Activated CD4-positive, alpha-beta T cell treated with anti-CD3 and anti-CD28 coated beads, Interleukin-2, amount 50 U/mL, for 16 hours (primary cell): ENCODE results near the gene PATJ.
"Not testable (repeated sequence)": the region's sequence is repeated elsewhere in the genome, so short reads cannot be mapped to it uniquely, and the experiment has no call there.

Experiments
- DNase-seq: peaks from one replicate; pipeline ENCODE4 v3.0.0-alpha.2; 2020

PATJ gene

DNA sequence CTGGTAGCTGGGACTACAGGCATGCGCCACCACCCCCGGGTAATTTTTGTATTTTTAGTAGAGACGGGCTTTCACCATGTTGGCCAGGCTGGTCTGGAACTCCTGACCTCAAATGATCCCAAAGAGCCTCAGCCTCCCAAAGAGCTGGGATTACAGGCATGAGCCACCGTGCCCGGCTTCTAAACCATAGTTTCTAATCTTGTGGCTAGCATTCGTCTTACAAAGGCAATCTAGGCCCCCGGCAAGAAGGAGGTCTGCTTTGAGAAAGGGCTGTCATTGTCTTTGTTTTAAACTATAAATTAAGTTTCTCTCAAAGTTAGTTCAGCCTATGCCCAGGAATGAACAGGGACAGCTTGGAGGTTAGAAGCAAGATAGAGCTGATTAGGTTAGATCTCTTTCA is 442.1 kb downstream of the PATJ start:
- no peak for DNase-seq

DNA sequence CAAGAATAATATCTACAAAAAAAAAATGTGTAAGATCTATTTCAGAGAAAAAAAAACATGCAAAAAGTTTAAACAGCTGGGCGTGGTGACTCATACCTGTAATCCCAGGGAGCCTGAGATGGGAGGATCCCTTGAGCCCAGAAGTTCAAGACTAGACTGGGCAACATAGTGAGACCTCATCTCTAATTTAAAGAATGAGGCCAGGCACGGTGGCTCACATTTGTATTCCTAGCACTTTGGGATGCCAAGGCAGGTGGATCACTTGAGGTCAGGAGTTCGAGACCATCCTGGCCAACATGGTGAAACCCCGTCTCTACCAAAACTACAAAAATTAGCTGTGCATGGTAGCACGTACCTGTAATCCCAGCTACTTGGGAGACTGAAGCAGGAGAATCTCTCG is 443.0 kb downstream of the PATJ start:
- DNase-seq, result not testable (repeated sequence)

- no peak for DNase-seq
Measured at GRCh38 chr1:62185677-62186076, 443.4 kb downstream of the PATJ start.

DNA sequence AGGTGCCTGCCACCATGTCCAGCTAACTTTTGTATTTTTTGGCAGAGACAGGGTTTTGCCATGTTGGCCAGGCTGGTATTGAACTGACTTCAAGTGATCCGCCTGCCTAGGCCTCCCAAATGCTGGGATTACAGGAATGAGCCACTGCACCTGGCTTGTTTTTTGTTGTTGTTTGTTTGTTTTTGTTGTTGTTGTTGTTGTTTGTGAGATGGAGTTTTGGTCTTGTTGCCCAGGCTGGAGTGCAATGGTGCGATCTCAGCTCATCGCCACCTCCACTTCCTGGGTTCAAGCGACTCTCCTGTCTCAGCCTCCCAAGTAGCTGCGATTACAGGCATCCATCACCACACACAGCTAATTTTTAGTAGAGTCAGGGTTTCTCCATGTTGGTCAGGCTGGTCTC is 445.3 kb downstream of the PATJ start:
- no peak for DNase-seq

DNA sequence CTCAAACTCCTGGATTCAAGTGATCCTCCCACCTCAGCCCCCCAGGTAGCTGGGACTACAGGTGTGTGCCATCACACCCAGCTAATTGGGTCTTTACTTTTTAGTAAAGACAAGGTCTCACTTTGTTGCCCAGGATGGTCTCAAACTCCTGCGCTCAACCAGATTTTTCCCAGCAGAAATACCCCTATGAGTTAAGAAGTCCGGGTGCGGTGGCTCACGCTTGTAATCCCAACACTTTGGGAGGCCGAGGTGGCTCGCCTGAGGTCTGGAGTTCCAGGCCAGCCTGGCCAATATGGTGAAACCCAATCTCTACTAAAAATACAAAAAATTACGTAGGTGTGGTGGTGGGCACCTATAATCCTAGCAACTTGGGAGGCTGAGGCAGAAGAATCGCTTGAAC is 445.8 kb downstream of the PATJ start:
- DNase-seq, result no peak

DNA sequence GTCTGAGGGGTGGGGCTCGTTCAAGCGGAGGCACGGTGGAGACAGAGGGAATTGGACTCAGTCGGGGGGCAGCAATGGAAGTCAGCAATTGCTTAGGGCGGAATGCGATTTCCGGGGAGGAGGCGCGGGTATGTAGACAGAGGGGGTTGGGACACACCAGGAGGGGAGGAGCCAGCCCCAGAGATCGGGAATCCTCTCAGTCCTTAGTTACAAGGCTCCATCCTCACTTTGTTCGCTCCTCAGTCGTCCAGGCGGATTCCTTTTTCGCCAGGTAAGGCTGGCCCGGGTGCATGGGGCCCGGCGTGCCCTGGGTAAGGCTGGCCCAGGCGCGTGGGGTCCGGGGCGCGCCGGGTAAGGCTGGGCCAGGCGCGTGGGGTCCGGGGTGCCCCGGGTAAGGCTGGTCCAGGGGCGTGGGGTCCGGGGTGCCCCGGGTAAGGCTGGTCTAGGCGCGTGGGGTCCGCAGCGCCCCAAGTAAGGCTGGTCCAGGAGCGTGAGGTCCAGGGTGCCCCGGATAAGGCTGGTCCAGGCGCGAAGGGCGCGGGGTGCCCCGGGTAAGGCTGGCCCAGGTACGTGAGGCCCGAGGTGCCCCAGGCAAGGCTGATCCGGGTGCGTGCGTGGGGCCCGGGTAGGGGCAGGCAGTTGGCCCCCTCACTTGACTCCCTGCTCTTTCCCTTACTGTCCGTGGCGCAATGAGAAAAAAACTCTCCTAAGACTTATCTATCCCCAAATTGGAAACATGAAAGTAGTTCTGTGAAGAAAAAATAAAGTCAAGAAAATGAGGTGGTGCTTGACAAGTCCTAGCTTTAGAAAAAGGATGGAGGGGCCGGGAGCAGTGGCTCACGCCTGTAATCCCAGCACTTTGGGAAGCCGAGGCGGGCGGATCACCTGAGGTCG is 452.6 kb downstream of the PATJ start, which contains the start of gene L1TD1:
Gene L1TD1 (plus strand): TSS at position 199 of the 894 bp plus-strand sequence. CDS start 11,780 bp downstream, outside the sequence.
- DNase-seq, result no peak

DNA sequence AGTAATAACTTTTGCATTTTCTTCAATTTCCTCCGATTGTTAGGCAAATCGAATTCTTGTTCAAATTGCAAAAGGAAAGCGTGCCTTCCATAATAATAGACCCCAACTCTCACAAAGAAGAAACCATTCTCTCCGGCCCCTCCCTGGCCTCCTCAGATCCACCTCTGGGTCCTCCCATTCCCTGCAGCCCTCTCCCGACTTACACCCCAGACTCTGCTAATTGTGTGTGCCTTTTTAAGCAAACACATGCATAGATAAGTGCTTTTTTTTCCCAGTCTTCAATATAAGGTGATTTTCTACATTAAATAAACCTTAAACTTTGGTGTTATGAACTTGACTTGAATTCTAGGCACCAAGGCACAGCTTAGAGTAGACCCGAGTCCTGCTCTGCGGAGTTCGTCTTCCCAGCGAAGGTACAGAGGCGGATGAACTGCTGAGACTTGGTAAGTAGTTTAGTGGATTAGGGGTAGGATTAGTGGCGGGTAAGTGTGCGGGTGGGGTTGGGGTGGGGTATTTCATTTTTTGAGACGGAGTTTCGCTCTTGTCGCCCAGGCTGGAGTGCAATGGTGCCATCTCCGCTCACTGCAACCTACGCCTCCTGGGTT is 453.9 kb downstream of the PATJ start:
- no peak for DNase-seq

DNA sequence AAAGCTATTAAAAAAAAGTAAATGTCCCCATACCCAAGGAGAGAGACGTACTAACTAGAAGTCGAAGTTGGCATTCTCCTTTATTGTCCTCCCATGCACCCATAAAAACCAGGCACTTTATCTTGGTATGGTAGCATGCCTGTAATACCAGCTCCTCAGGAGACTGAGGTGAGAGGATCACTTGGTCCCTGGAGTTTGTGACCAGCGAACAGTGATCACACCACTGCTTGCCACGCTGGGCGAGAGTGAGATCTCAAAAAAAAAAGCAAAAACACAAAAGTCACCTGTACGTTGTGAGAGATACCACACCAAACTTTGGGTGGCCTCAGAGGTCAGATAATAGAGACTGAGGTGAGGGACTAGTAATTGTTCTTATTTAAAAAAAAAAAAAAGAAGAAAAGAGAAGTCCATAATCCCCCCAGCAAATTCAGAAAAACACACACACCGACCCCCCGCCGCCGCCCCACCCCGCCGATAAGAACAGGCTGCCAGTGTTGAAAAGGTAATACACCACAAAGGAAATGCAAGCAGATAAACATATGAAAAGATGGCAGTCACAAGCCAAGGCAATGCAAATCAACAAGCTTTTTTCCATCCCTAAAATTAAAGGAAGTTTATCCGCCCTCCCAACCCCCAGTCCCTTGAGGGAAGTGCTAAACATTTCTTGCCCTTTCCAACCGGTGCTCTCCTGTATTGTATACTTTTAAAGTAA is 455.9 kb downstream of the PATJ start:
- DNase-seq, result no peak

DNA sequence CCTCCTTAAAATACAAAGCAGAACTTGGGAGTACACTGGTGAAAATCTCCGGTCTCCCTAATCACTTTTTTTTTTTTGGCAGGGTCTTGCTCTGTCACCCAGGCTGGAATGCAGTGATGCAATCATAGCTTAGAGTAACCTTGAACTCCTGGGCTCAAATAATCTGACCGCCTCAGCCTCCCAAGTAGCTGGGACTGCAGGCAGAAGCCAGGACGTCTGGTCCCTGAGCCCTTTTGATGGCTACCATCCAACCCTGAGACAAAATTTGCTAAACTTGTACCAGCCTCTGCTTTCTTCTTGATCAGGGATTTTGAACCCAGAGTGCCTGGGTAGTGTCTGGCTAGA is 456.5 kb downstream of the PATJ start:
- DNase-seq, result no peak

GRCh38 chr1:62207187-62207586 is 464.9 kb downstream of the PATJ start:
- no peak for DNase-seq

DNA sequence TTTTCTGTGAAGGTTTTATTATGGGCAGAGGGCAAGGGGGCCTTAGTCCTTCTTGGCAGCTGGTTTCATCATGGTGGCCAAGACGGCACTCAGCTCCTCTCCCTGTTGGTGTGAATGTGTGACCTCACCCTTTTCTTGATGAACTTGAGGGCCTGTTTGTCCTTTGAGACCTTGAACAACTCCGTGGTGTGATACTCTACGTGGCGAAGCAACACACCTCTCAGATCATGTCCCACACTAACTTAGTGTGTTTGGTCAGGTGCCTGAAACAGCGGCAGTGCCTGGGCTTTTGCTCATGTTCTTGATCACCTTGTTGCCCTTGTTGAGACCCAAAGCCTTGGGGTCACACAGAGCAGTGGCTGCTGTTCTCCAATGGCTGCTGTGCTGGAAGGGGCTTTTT is 465.8 kb downstream of the PATJ start:
- no peak for DNase-seq

DNA sequence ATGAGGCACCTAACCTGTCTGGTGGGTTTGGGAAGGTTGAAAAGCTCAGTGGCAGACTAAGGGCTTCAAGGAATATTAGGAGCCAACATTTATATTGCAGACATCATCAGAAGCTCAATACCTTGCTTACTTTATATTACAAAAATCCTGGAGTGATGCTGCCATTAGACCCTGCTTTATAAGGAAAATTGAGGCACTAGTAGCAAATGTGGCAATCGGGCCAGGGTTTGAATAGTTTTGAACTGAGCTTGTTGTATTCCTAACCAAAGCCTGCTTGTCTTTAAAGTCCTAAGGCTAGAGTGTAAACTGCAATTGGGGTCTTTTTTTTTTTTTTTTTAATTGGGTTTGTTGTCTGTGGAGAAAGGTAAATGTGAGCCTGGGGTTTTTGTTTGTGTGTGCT is 466.7 kb downstream of the PATJ start:
- DNase-seq, result no peak

DNA sequence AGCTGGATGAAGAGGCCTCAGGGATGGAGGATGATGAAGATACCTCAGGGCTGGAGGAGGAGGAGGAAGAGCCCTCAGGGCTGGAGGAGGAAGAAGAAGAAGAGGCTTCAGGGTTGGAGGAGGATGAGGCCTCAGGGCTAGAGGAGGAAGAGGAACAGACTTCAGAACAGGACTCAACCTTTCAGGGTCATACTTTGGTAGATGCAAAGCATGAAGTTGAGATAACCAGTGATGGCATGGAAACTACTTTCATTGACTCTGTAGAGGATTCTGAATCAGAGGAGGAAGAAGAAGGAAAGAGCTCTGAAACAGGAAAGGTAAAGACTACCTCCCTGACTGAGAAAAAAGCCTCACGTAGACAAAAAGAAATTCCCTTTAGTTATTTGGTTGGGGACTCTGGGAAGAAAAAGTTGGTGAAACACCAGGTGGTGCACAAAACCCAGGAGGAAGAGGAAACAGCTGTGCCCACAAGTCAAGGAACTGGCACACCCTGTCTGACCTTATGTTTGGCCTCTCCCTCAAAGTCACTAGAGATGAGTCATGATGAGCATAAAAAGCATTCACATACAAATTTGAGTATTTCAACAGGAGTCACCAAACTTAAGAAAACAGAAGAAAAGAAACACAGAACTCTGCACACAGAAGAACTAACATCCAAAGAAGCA is 467.8 kb downstream of the PATJ start:
- no peak for DNase-seq

DNA sequence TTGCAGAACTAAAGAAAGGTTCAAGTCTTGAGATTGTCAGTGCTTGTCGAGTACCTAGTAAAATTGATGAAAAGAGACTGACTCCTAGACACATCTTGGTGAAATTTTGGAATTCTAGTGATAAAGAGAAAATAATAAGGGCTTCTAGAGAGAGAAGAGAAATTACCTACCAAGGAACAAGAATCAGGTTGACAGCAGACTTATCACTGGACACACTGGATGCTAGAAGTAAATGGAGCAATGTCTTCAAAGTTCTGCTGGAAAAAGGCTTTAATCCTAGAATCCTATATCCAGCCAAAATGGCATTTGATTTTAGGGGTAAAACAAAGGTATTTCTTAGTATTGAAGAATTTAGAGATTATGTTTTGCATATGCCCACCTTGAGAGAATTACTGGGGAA is 468.7 kb downstream of the PATJ start:
- DNase-seq, result no peak

DNA sequence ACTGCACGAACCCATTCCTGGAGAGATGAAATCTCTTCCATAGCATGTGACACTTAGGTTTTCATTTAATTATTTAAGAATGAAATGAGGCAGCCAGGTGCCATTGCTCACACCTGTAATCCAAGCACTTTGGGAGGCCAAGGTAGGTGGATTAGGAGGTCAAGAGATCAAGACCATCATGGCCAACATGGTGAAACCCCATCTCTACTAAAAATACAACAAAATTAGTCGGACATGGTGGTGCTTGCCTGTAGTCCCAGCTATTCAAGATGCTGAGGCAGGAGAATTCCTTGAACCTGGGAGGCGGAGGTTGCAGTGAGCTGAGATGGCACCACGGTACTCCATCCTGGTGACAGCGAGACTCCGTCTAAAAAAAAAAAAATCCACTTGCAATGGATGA is 470.1 kb downstream of the PATJ start:
- no peak for DNase-seq

GRCh38 chr1:62213075-62213914 is 471.0 kb downstream of the PATJ start:
- no peak for DNase-seq

GRCh38 chr1:62218604-62219003 is 476.3 kb downstream of the PATJ start:
- DNase-seq, result no peak

DNA sequence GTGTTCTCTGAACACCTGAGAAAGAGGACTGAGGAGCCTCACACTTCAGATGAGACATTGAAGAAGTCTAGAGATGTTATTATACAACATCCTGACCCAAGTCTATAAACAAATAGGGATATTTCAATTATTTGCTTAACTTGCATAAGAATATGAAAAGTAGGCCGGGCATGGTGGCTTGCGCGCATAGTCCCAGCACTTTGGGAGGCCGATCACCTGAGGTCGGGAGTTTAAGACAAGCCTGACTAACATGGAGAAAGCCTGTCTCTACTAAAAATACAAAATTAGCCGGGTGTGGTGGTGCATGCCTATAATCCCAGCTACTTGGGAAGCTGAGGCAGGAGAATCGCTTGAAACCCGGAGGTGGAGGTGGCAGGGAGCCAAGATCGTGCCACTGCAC is 478.2 kb downstream of the PATJ start:
- DNase-seq, result not testable (repeated sequence)

DNA sequence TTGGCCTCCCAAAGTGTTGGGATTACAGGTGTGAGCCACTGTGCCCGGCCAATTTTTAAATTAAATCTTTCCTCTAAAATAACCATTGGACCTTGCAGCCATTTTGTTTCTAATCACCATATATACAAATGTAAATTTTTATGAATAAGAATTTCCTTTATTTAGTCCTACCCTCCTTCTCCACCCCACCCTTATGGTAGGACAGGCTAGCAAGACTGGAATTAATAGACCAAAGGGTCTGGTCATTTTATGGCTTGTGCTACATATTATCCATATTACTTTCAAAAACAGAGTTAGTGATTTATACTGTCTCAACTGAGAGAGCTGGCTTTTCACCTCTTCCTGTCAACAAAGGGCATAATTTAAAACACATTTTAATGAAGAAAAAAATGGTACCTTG is 478.9 kb downstream of the PATJ start:
- DNase-seq, result no peak

- no peak for DNase-seq
Measured at GRCh38 chr1:62222321-62222720, 480.0 kb downstream of the PATJ start.

GRCh38 chr1:62224182-62224581 is 481.9 kb downstream of the PATJ start:
- DNase-seq, result no peak

GRCh38 chr1:62227496-62227895 is 485.2 kb downstream of the PATJ start:
- DNase-seq, result no peak
